IMR-90 (cell line): ENCODE measurements around the gene AKAP9. TPM values are rescaled to one million over a fixed set of nuclear protein-coding genes. Genes with fewer than 3 reads are reported as not detected.

ENCODE experiments used
- ATAC-seq: fragments of 200-7000 bp; cut with Tn5 transposase; 2 replicates; pipeline ENCODE4 v1.9.1; 2020; ENCODE audit warnings: low read depth, mild to moderate bottlenecking, moderate library complexity
- BruUV-seq: library from RNA; stranded (reverse); fragments of 400-500 nt; replicated peaks from 2 replicates; lab custom pipeline; 2021; lab: Mats Ljungman, UMichigan
- CTCF ChIA-PET: fragments of 300-600 bp; formaldehyde crosslinking; extraction: SDS; loops from one replicate; lab custom pipeline; 2021; ENCODE audit warnings: antibody characterized with exemption; lab: Yijun Ruan, JAX
- POLR2A ChIA-PET: fragments of 300-600 bp; sonication (Branson Sonifier 250); formaldehyde crosslinking; loops from one replicate; lab custom pipeline; 2022; ENCODE audit warnings: antibody characterized with exemption; ENCODE audit not compliant: unreplicated experiment; lab: Charles Lee
- DNase-seq: peaks from one replicate; pipeline ENCODE4 v3.0.0; 2013
- H2AFZ ChIP-seq: replicated peaks from 2 replicates; pipeline ENCODE3; 2013; ENCODE audit warnings: low read length, mild to moderate bottlenecking; ENCODE audit not compliant: poor library complexity
- H2AK5ac ChIP-seq: 2 replicates; pipeline ENCODE4 v1.6.1; 2013; ENCODE audit warnings: low read depth, low read length, inconsistent platforms
- H2AK9ac ChIP-seq: replicated peaks from 2 replicates; pipeline ENCODE3; 2013; ENCODE audit warnings: mild to moderate bottlenecking, low read depth, low read length, moderate library complexity; ENCODE audit not compliant: poor library complexity
- H2BK120ac ChIP-seq: 2 replicates; pipeline ENCODE4 v1.6.1; 2013; ENCODE audit warnings: low read depth, low read length, inconsistent platforms
- H2BK15ac ChIP-seq: 3 replicates; pipeline ENCODE4 v1.6.1; 2013; ENCODE audit warnings: low read depth, low read length, inconsistent platforms
- H2BK20ac ChIP-seq: 2 replicates; pipeline ENCODE4 v1.6.1; 2013; ENCODE audit warnings: low read depth, mild to moderate bottlenecking, inconsistent platforms, low read length, moderate library complexity
- H2BK5ac ChIP-seq: 2 replicates; pipeline ENCODE4 v1.6.1; 2013; ENCODE audit warnings: mild to moderate bottlenecking, low read depth, low read length, inconsistent platforms; ENCODE audit not compliant: poor library complexity, severe bottlenecking
- H3K14ac ChIP-seq: replicated peaks from 2 replicates; pipeline ENCODE4 v1.6.1; 2013; ENCODE audit warnings: low read depth, low read length, inconsistent platforms
- H3K18ac ChIP-seq: 2 replicates; pipeline ENCODE4 v1.6.1; 2013; ENCODE audit warnings: low read depth, low read length, control low read depth
- H3K23ac ChIP-seq: 2 replicates; pipeline ENCODE4 v1.6.1; 2013; ENCODE audit warnings: low read depth, low read length, inconsistent platforms
- H3K27ac ChIP-seq: 2 replicates; pipeline ENCODE4 v1.5.1; 2013; ENCODE audit warnings: mild to moderate bottlenecking, control low read depth, low read length; ENCODE audit not compliant: insufficient read depth
- H3K27me3 ChIP-seq: 2 replicates; pipeline ENCODE4 v1.6.1; 2013; ENCODE audit warnings: low read length; ENCODE audit not compliant: control insufficient read depth, insufficient read depth
- H3K36me3 ChIP-seq: 2 replicates; pipeline ENCODE4 v1.6.1; 2013; ENCODE audit warnings: low read length, mixed read lengths; ENCODE audit not compliant: control insufficient read depth, insufficient read depth
- H3K4ac ChIP-seq: 2 replicates; pipeline ENCODE4 v1.6.1; 2013; ENCODE audit warnings: low read depth, low read length, inconsistent platforms
- H3K4me1 ChIP-seq: 2 replicates; pipeline ENCODE4 v1.6.1; 2013; ENCODE audit warnings: low read length, mixed read lengths; ENCODE audit not compliant: control insufficient read depth, insufficient read depth
- H3K4me2 ChIP-seq: 2 replicates; pipeline ENCODE4 v1.6.1; 2013; ENCODE audit warnings: low read depth, mild to moderate bottlenecking, control low read depth, low read length, moderate library complexity
- H3K4me3 ChIP-seq: 2 replicates; pipeline ENCODE4 v1.5.1; 2013; ENCODE audit warnings: low read depth, mild to moderate bottlenecking, control low read depth, low read length, moderate library complexity; ENCODE audit not compliant: insufficient read depth
- H3K56ac ChIP-seq: 2 replicates; pipeline ENCODE4 v1.6.1; 2013; ENCODE audit warnings: low read length, inconsistent platforms; ENCODE audit not compliant: insufficient read depth; ENCODE audit errors: extremely low read depth
- H3K79me1 ChIP-seq, 2 experiments: 2 replicates each; pipeline ENCODE4 v1.6.1; 2013; ENCODE audit warnings: low read length in 2 of 2, inconsistent platforms in 1 of 2, low read depth in 1 of 2
- H3K9ac ChIP-seq: 2 replicates; pipeline ENCODE4 v1.6.1; 2013; ENCODE audit warnings: low read depth, low read length, control low read depth
- H3K9me1 ChIP-seq: 2 replicates; pipeline ENCODE4 v1.6.1; 2013; ENCODE audit warnings: low read length, inconsistent platforms; ENCODE audit not compliant: insufficient read depth
- H3K9me3 ChIP-seq: 2 replicates; pipeline ENCODE4 v1.6.1; 2013; ENCODE audit warnings: low read length; ENCODE audit not compliant: control insufficient read depth, insufficient read depth
- H4K20me1 ChIP-seq: 2 replicates; pipeline ENCODE4 v1.6.1; 2013; ENCODE audit warnings: low read length, inconsistent platforms; ENCODE audit not compliant: insufficient read depth
- H4K5ac ChIP-seq: 2 replicates; pipeline ENCODE4 v1.6.1; 2013; ENCODE audit warnings: mild to moderate bottlenecking, low read depth, low read length, control low read depth
- H4K8ac ChIP-seq, 2 experiments: 2 replicates each; pipeline ENCODE4 v1.6.1; 2013; ENCODE audit warnings: low read depth in 2 of 2, low read length in 2 of 2, control low read depth in 1 of 2, inconsistent platforms in 1 of 2
- H4K91ac ChIP-seq: 2 replicates; pipeline ENCODE4 v1.6.1; 2013; ENCODE audit warnings: low read depth, low read length, inconsistent platforms; ENCODE audit not compliant: insufficient read depth
- CHD1 ChIP-seq: IDR thresholded peaks from 2 replicates; pipeline ENCODE4 v1.6.1; 2012; ENCODE audit warnings: low read depth, low read length, improper control_type of control experiment
- ELK1 ChIP-seq: fragments of 150-350 bp; IDR thresholded peaks from 2 replicates; pipeline ENCODE4 v1.6.1; 2016; ENCODE audit warnings: low read depth, mild to moderate bottlenecking, low read length, moderate library complexity, borderline replicate concordance
- MAFK ChIP-seq: IDR thresholded peaks from 2 replicates; pipeline ENCODE4 v1.6.1; 2012; ENCODE audit warnings: low read depth, low read length, improper control_type of control experiment
- MAZ ChIP-seq: IDR thresholded peaks from 2 replicates; pipeline ENCODE4 v1.6.1; 2012; ENCODE audit warnings: low read depth, mild to moderate bottlenecking, low read length, improper control_type of control experiment, moderate library complexity, borderline replicate concordance
- MXI1 ChIP-seq: IDR thresholded peaks from 2 replicates; pipeline ENCODE4 v1.6.1; 2012; ENCODE audit warnings: low read depth, mild to moderate bottlenecking, low read length, moderate library complexity, borderline replicate concordance
- POLR2A ChIP-seq: IDR thresholded peaks from 2 replicates; pipeline ENCODE4 v1.6.1; 2012; ENCODE audit warnings: mild to moderate bottlenecking, low read depth, low read length
- RAD21 ChIP-seq: IDR thresholded peaks from 2 replicates; pipeline ENCODE4 v1.6.1; 2012; ENCODE audit warnings: low read length, improper control_type of control experiment
- RCOR1 ChIP-seq: IDR thresholded peaks from 2 replicates; pipeline ENCODE4 v1.6.1; 2012; ENCODE audit warnings: mild to moderate bottlenecking, low read length, improper control_type of control experiment; ENCODE audit not compliant: insufficient replicate concordance
- RFX5 ChIP-seq: IDR thresholded peaks from 2 replicates; pipeline ENCODE4 v1.8.0; 2012; ENCODE audit warnings: low read depth, mild to moderate bottlenecking, low read length, moderate library complexity
- SMC3 ChIP-seq: fragments of 150-350 bp; IDR thresholded peaks from 2 replicates; pipeline ENCODE4 v1.6.1; 2016; ENCODE audit warnings: low read depth, mild to moderate bottlenecking, antibody characterized with exemption, low read length, moderate library complexity
- WGBS, 2 experiments: methylation state at CpG; one replicate each; pipeline versions ENCODE4 v1.1.5 to v1.1.7; 2013; ENCODE audit warnings: missing lambda C conversion rate in 2 of 2; ENCODE audit not compliant: insufficient read length in 1 of 2; ENCODE audit errors: extremely low coverage in 2 of 2; 5-methylcytosine and 5-hydroxymethylcytosine counted together
- dilution Hi-C: fragments of 300-500 bp; cut with HindIII; formaldehyde crosslinking; loops from one replicate; pipeline ENCODE4 v1.14.3; 2018; ENCODE audit warnings: low sequenced_read_pairs; ENCODE audit not compliant: unreplicated experiment
- in situ Hi-C: fragments of 300-500 bp; cut with MboI; formaldehyde crosslinking; loops from 3 replicates; pipeline ENCODE4 v1.14.3; 2019; ENCODE audit warnings: low sequenced_read_pairs, inconsistent platforms, mixed read lengths
- intact Hi-C: fragments of 100-400 bp; cut with micrococcal nuclease; formaldehyde crosslinking; loops from 2 replicates; pipeline ENCODE4 v1.10.0; 2022
- polyA plus RNA-seq, 3 experiments: library from polyadenylated mRNA; depleted of rRNA; stranded (reverse); fragments of >200 nt; gene quantifications; 2 replicates each; pipeline ENCODE4 v1.2.3, GENCODE V29; 2012; ENCODE audit warnings: low replicate concordance in 1 of 3
- total RNA-seq: library from RNA; depleted of rRNA; stranded (reverse); fragments of >200 nt; gene quantifications from 2 replicates; pipeline ENCODE4 v1.2.3, GENCODE V29; 2012
- TF ChIP-seq, protein P1 (sequence below): fragments of 150-350 bp; IDR thresholded peaks from 2 replicates; pipeline ENCODE4 v1.6.1; 2017; ENCODE audit warnings: mild to moderate bottlenecking, antibody characterized with exemption, low read length, low read depth

AKAP9 gene
- total and polyA plus RNA-seq, 2 of the 4 experiments (the other 2 are of a cell fraction), result 9.7 to 25.3 TPM

DNA sequence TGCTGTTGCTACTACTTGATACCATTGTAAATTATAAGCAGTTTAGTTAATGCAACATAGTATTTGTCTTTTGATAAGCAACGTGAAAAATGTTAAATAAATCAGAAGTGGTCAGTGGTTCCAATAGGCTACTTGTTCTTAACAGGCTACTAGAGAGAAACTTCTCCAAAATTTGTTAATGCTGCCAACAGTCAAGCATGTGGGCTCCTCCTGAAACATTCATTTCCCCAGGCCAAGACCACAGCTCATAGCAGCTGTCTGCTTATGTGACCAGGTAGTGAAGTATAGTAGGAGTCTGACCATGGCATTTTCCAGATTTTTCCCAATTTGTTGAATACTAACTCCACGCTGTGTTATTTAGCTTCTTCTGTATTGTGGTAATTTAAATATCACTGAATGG, 112.7 kb downstream of the AKAP9 start:
- no CpG with 5 or more reads among the region's 2 CpGs for WGBS, 2 experiments
- H3K36me3 ChIP-seq, result peaks cover 9% of the 10 kb centered on the region; the same call in 1 of the 2 replicates

More for the DNA sequence above, 112.7 kb downstream of the AKAP9 start:
- Histone ChIP-seq H2BK15ac (no peak overlapping the region), H4K91ac (no peak overlapping the region), H2BK20ac (no peak overlapping the region), H2BK120ac (no peak overlapping the region), H3K4me1 (no peaks in the 10 kb centered on the region), H3K79me1 (no peaks in the 10 kb centered on the region; a peak in 2 of 4 replicates), H3K27ac (no peak overlapping the region), H4K20me1 (no peaks in the 10 kb centered on the region), H3K4ac (no peak overlapping the region), H3K9me3 (no peaks in the 10 kb centered on the region), H3K4me3 (no peak overlapping the region), H2AFZ (no peak overlapping the region), H4K8ac (no peak overlapping the region), H3K4me2 (no peak overlapping the region), H4K5ac (no peak overlapping the region), H3K23ac (no peak overlapping the region), H2BK5ac (no peak overlapping the region), H3K18ac (no peak overlapping the region), H3K9ac (no peak overlapping the region), H3K9me1 (no peaks in the 10 kb centered on the region), H3K14ac (no peak overlapping the region), H2AK9ac (no peak overlapping the region), H3K27me3 (no peaks in the 10 kb centered on the region), H3K56ac (no peak overlapping the region), H2AK5ac (no peak overlapping the region)
- ATAC-seq (no peak), DNase-seq (no peak)
- BruUV-seq, result no TSS peak
- TF ChIP-seq MAZ (no peak), CHD1 (no peak), RFX5 (no peak), RAD21 (no peak), SMC3 (no peak), MAFK (no peak), RCOR1 (no peak), MXI1 (no peak), POLR2A (no peak), ELK1 (no peak)
- TF ChIP-seq, protein P1, sequence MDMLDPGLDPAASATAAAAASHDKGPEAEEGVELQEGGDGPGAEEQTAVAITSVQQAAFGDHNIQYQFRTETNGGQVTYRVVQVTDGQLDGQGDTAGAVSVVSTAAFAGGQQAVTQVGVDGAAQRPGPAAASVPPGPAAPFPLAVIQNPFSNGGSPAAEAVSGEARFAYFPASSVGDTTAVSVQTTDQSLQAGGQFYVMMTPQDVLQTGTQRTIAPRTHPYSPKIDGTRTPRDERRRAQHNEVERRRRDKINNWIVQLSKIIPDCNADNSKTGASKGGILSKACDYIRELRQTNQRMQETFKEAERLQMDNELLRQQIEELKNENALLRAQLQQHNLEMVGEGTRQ, result no peak
- CTCF ChIA-PET, result interaction anchor here (1.4 kb wide), 1 partner anchor 12 kb away, joined by 4 read pairs; no protein-coding TSS in a partner anchor
- intact Hi-C loops, result no loop called here
- POLR2A ChIA-PET, result interaction anchor here (0.6 kb wide), 1 partner anchor 21 kb away, joined by 12 read pairs; no protein-coding TSS in a partner anchor
- dilution Hi-C loops, result no loop called here
- in situ Hi-C loops, result no loop called here
